GM10266 (cell line): ENCODE measurements around the gene PHF20.
"Not testable (repeated sequence)": the region's sequence is repeated elsewhere in the genome, so short reads cannot be mapped to it uniquely, and the experiment has no call there.

Source experiments
- DNase-seq: peaks from one replicate; pipeline ENCODE4 v3.0.0; 2012; ENCODE audit errors: extremely low spot score
- CTCF ChIP-seq: IDR thresholded peaks from 2 replicates; pipeline ENCODE4 v1.5.1; 2012; ENCODE audit warnings: mild to moderate bottlenecking, low read depth; ENCODE audit not compliant: control insufficient read depth, insufficient read depth; ENCODE audit errors: missing control alignments

Gene PHF20

GRCh38 chr20:35994994-35995453 lies 223.2 kb downstream of the PHF20 start:
- TF ChIP-seq CTCF = peak; percentile 92
- peak; percentile 81 for DNase-seq

- not testable (repeated sequence) for DNase-seq
Observed at GRCh38 chr20:35996492-35996891, 224.7 kb downstream of the PHF20 start.
